GM18951 (cell line): ENCODE results near the gene MYO5A.

Source experiments
- POLR2A ChIP-seq: IDR thresholded peaks from 4 replicates; pipeline ENCODE4 v1.6.1; 2011; ENCODE audit warnings: mild to moderate bottlenecking; ENCODE audit not compliant: insufficient read length, insufficient read depth; ENCODE audit errors: extremely low read depth
- in situ Hi-C: fragments of 300-500 bp; cut with MboI; formaldehyde crosslinking; loops from one replicate; pipeline ENCODE4 v1.12.0; 2022; ENCODE audit warnings: low sequenced_read_pairs, mixed read lengths, inconsistent platforms; ENCODE audit not compliant: unreplicated experiment

Gene MYO5A

GRCh38 chr15:52360229-52361203 is 168.2 kb downstream of the MYO5A start:
- in situ Hi-C loops = no loop called here
- TF ChIP-seq POLR2A = no peak

GRCh38 chr15:52359722-52360121 is 169.0 kb downstream of the MYO5A start:
- in situ Hi-C loops = no loop called here

GRCh38 chr15:52357949-52358348 is 170.7 kb downstream of the MYO5A start:
- TF ChIP-seq POLR2A = no peak
- in situ Hi-C loops = no loop called here

More at GRCh38 chr15:52359722-52360121, 169.0 kb downstream of the MYO5A start:
- TF ChIP-seq POLR2A = no peak

GRCh38 chr15:52352086-52352485 is 176.6 kb downstream of the MYO5A start:
- no peak for TF ChIP-seq POLR2A
- in situ Hi-C loops = no loop called here

DNA sequence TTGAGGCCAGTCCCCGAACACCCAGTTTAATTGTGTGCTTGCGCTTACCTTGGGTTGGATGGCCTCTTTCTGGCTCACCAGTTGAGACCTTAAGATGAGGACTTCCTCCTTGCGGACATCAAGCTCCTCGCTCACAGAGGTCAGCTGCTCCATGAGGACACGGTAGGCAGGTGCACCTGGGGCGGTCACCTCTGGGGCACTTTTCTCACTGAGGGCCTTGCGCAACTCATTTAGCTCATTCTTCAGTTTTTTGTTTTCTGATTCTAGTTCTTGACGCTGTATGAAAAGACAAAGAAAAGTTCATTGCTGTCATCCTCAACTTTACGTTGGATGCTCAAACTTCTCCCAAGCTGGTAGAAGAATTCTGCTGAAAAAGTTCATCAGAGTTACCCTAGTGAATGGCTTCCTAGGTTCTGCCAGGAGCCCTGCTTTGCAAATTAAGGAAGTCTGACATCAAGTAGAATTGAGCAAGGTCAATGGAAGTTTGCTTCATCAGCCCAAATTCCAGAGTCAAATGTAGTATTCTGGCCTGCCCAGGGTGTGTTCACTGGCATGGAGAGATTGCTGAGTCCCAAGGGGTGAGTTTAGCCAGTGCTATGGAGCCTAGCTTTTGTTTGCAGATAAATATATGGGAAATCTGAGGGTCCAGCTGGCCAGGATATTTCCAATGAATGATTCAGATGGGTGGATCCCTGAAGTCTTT is 177.3 kb downstream of the MYO5A start:
- in situ Hi-C loops = no loop called here
- TF ChIP-seq POLR2A = no peak

GRCh38 chr15:52350423-52350822 is 178.3 kb downstream of the MYO5A start:
- TF ChIP-seq POLR2A = no peak
- in situ Hi-C loops = no loop called here

DNA sequence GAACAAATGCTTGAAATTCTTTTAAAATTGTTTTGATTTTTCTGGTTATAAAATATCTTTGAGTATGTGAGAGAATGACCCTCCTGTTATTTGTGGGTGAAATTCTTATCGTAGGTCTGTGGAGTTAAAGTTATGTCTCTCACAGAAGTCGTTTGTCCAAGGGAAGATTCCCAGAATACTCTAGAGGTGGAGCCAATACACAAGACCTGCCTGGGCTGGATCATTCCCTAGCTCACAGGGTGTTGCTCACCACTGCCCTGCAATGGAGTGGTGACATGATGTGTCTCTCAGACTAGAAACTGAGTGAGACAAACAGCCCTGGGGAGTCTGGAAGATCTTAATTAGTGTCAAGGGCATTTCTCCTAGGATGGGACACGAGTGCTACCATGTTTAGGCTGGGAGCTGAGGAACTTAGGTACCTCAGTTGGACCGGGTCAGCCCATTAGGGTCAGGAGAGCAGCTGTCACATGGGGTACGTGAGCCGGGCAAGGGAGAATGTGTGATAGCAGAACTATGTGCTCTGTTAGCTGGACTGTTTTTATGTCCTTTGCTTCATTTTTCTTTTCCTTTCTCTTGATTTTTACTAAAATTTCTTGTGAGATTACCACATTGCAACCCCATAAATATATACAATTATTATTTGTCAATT is 179.5 kb downstream of the MYO5A start:
- in situ Hi-C loops = loop anchor here (10.0 kb wide), 1 partner anchor 376 kb away; no protein-coding TSS in a partner anchor

GRCh38 chr15:52348056-52348745 is 180.5 kb downstream of the MYO5A start:
- no peak for TF ChIP-seq POLR2A
- in situ Hi-C loops = loop anchor here (10.0 kb wide), 1 partner anchor 377 kb away; no protein-coding TSS in a partner anchor

More for the DNA sequence above, 179.5 kb downstream of the MYO5A start:
- TF ChIP-seq POLR2A = no peak

DNA sequence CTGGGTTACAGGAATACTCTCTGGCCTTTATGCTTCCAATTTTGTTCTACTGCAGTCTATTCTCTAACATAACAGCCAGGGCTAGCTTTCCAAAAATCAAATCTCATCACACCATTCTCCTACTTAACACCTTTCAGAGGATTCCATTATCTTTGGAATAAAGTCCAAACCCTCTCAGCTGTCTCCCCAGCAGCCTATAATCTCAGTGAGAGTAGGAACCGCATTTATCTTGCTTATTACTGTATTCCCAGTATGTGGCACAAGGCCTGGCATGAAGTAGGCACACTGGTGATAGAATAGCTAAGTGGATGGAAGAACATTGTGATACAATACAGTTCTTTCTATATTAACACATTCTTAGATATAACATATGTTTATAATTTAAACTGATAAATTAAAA is 184.1 kb downstream of the MYO5A start:
- TF ChIP-seq POLR2A = no peak
- in situ Hi-C loops = loop anchor here (10.0 kb wide), 1 partner anchor 380 kb away; no protein-coding TSS in a partner anchor

DNA sequence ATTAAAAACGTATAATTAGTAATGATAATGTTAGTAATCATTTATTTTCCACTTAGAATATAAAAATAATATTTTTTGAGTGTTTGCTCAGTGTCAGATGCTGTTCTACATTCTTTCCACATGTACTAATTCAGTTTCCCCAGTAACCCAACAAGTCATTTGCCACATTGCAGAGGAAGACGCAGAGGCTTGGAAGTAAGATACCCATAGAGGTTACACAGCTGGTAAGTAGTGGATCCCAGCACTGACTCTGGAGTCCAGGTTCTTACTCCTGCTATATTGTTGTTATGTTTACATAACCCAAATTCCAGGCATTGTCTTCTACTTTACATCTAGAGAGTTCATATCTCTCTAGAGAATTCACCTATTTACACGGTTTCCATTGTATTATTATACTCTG is 184.8 kb downstream of the MYO5A start:
- in situ Hi-C loops = loop anchor here (10.0 kb wide), 1 partner anchor 381 kb away; no protein-coding TSS in a partner anchor
- no peak for TF ChIP-seq POLR2A

- TF ChIP-seq POLR2A = no peak
Observed at GRCh38 chr15:52340093-52340492, 188.6 kb downstream of the MYO5A start.

DNA sequence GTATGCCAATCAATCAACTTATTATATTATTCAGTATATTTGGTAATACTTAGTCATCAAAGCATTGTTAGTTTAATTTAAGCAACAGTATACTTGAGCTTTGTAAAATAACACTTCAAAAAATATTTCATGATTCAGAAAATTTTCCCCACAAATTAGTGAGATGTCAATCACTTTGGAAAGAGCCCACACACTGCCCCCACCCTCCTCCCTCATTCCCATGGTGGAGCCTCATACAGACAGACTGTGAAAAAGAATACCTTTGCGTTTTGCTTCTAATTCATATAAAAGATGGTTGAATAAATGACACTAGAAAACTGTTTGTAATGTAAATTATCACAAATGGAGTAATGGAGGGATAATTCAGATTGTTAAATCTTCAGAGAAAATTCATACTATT is 189.8 kb downstream of the MYO5A start:
- in situ Hi-C loops = loop anchor here (10.0 kb wide), 1 partner anchor 126 kb away; no protein-coding TSS in a partner anchor
- TF ChIP-seq POLR2A = no peak

More at GRCh38 chr15:52340093-52340492, 188.6 kb downstream of the MYO5A start:
- in situ Hi-C loops = loop anchor here (10.0 kb wide), 1 partner anchor 385 kb away; no protein-coding TSS in a partner anchor
